NCI-H128 (cell line): ENCODE measurements around the gene ZNF543.

Experiments used
- DNase-seq: peaks from one replicate; lab custom pipeline; 2025; ENCODE audit not compliant: unreplicated experiment; lab: John Stamatoyannopoulos, UW

Gene ZNF543

DNA sequence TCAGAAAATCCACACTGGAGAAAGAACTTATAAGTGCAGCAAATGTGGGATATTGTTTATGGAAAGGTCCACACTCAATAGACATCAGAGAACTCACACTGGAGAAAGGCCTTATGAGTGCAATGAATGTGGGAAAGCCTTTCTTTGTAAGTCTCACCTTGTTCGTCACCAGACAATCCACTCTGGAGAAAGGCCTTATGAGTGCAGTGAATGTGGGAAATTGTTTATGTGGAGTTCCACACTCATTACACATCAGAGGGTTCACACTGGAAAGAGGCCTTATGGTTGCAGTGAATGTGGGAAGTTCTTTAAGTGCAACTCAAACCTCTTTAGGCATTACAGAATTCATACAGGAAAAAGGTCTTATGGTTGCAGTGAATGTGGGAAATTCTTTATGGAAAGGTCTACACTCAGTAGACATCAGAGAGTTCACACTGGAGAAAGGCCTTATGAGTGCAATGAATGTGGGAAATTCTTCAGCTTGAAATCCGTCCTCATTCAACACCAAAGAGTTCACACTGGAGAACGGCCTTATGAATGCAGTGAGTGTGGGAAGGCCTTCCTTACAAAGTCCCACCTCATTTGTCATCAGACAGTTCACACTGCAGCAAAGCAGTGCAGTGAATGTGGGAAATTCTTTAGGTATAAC lies 57.4 kb downstream of the ZNF543 start:
- no peak for DNase-seq
